HUES48 (cell line): ENCODE measurements around the gene SAXO2.
"Not testable (repeated sequence)": the region's sequence is repeated elsewhere in the genome, so short reads cannot be mapped to it uniquely, and the experiment has no call there.

ENCODE experiments used
- H3K27ac ChIP-seq: one replicate; pipeline ENCODE4 v1.7.0; 2013; ENCODE audit warnings: low read depth, low read length, inconsistent platforms
- H3K27me3 ChIP-seq: 2 replicates; pipeline ENCODE4 v1.6.1; 2013; ENCODE audit warnings: mild to moderate bottlenecking, low read length; ENCODE audit not compliant: control insufficient read depth, insufficient read depth
- H3K36me3 ChIP-seq: 2 replicates; pipeline ENCODE4 v1.6.1; 2013; ENCODE audit warnings: low read length; ENCODE audit not compliant: control insufficient read depth, insufficient read depth
- H3K4me1 ChIP-seq: 2 replicates; pipeline ENCODE4 v1.6.1; 2013; ENCODE audit warnings: mild to moderate bottlenecking, low read length; ENCODE audit not compliant: control insufficient read depth, insufficient read depth
- H3K4me3 ChIP-seq: 2 replicates; pipeline ENCODE4 v1.5.1; 2013; ENCODE audit warnings: mild to moderate bottlenecking, low read depth, low read length
- H3K9ac ChIP-seq: 2 replicates; pipeline ENCODE4 v1.6.1; 2013; ENCODE audit warnings: mild to moderate bottlenecking, low read depth, low read length, moderate library complexity
- H3K9me3 ChIP-seq: 2 replicates; pipeline ENCODE4 v1.6.1; 2013; ENCODE audit warnings: low read length; ENCODE audit not compliant: control insufficient read depth, insufficient read depth

The SAXO2 gene

DNA sequence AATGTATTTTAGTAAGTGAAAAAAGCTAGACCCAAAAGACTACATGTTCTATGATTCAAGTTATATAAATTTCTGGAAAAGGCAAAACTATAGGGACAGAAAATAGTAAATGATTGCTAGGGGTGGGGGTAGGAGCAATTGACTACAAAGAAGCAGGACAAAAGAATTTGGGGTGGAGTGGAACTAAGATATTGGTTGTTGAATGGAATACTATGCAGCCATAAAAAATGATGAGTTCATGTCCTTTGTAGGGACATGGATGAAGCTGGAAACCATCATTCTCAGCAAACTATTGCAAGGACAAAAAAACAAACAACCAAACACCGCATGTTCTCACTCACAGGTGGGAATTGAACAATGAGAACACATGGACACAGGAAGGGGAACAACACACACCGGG is 25.6 kb downstream of the SAXO2 start:
- not testable (repeated sequence) for H3K9me3 ChIP-seq, H3K36me3 ChIP-seq, H3K27ac ChIP-seq, H3K27me3 ChIP-seq, H3K4me3 ChIP-seq, H3K4me1 ChIP-seq, H3K9ac ChIP-seq

DNA sequence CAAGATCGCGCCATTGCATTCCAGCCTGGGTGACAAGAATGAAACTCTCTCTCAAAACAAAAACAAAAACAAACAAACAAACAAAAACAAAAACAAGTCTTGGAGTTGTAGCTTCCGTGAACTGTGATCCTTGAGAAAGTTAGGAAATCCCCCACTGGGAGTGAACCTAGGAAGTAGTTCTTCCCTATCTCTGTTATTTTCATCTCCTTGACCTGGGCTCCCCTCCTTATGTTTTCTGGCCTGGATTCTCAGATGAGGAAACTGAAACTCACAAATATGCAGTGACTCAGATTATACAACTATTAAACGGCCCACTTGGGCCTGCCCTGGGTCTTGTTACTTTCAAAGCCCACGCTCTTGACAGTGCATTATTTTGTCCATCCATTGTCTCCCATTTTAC is 29.7 kb downstream of the SAXO2 start:
- no peak overlapping the region for H3K27ac ChIP-seq
- H3K36me3 ChIP-seq: no peaks in the 10 kb centered on the region
- peaks cover 6% of the 10 kb centered on the region; the same call in 1 of the 2 replicates for H3K4me1 ChIP-seq
- no peak overlapping the region for H3K9ac ChIP-seq
- no peaks in the 10 kb centered on the region for H3K9me3 ChIP-seq
- H3K27me3 ChIP-seq: no peaks in the 10 kb centered on the region
- no peak overlapping the region for H3K4me3 ChIP-seq

DNA sequence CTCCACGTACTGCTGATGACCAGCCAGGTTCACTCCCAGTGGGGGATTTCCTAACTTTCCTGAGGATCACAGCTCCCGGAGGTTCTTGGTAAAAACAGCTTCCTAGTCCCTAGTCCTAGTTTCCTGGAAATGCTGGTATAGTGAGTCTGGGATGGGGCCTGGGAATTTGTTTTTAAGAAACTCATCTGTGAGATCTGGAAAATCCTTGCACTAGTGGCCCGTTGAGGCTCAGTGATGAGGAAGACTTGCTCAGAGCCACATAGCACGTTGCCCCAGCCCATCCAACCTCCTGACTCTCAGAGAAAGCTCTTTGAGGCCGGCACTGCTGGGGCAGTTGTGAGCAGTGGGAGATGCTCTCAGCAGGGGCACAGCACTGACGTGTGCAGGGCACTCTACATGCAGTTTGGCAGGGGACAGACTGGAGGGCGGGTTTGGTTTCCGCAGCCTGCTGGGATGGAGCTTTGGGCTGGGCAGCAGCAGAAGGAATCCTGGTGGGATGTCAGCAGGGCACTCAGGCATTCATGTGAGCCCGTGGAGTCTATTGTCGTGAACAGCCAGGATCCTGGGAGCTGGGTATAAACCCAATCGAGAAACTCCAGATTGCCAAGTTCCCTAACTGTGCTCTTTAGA is 31.6 kb downstream of the SAXO2 start:
- Histone ChIP-seq H3K27me3 (no peaks in the 10 kb centered on the region), H3K4me1 (peaks cover 6% of the 10 kb centered on the region; the same call in 1 of the 2 replicates), H3K4me3 (no peak overlapping the region), H3K36me3 (no peaks in the 10 kb centered on the region), H3K9me3 (no peaks in the 10 kb centered on the region), H3K27ac (peak overlapping the region; percentile 21), H3K9ac (no peak overlapping the region)

DNA sequence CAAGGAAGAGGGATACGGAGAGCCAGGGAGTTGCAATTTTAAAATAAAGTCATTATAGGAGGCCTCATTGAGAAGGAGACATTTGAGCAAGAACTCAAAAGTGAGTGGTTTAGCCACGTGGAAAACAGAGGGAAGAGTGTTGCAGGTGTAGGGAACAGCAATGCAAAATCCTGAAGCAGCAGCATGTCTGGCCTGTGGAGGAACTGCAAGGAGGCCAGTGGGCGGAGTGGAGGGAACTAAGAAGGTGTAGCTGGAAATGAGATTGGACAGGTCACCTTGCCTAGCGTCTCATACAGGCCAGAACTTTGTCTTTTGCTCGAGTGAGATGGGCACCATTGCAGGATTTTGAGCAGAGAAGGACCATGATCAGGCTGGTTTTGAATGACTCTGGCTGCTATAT is 34.9 kb downstream of the SAXO2 start:
- Histone ChIP-seq H3K36me3 (no peaks in the 10 kb centered on the region), H3K27ac (no peak overlapping the region), H3K9ac (no peak overlapping the region), H3K27me3 (no peaks in the 10 kb centered on the region), H3K4me3 (no peak overlapping the region), H3K4me1 (peaks cover 6% of the 10 kb centered on the region; the same call in 1 of the 2 replicates), H3K9me3 (no peaks in the 10 kb centered on the region)

DNA sequence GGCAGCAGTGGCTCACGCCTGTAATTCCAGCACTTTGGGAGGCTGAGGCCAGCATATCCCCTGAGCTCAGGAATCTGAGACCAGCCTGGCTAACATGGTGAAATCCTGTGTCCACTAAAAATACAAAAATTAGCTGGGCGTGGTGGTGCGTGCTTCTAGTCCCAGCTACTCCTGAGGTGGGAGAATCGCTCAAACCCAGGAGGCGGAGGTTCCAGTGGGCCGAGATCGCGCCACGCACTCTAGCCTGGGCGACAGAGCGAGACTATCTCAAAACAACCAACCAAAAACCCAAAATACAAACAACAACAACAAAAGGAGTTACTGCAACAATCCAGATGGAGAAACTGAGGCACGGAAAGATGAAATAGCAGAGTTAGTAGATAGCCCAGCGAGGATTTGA is 35.4 kb downstream of the SAXO2 start:
- no peak overlapping the region for H3K27ac ChIP-seq
- H3K27me3 ChIP-seq: no peaks in the 10 kb centered on the region
- H3K9ac ChIP-seq: no peak overlapping the region
- H3K36me3 ChIP-seq: no peaks in the 10 kb centered on the region
- H3K4me1 ChIP-seq: peaks cover 6% of the 10 kb centered on the region; the same call in 1 of the 2 replicates
- no peaks in the 10 kb centered on the region for H3K9me3 ChIP-seq
- no peak overlapping the region for H3K4me3 ChIP-seq

DNA sequence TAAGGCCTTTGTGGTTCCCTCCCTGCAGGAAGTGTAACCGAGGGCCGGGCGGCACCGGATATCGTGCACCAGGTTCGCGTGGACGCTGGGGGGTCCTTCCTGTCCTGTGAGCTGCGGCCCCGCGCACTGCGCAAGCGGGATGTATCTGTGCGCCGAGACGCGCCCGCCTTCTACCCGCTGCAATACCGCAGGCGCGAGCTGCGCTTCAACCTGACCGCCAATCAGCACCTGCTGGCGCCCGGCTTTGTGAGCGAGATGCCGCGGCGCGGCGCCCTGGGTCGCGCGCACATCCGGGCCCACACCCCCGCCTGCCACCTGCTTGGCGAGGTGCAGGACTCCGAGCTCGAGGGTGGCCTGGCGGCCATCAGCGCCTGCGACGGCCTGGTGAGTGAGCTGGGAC is 35.9 kb downstream of the SAXO2 start:
- Histone ChIP-seq H3K27ac (no peak overlapping the region), H3K27me3 (no peaks in the 10 kb centered on the region), H3K36me3 (no peaks in the 10 kb centered on the region), H3K9me3 (no peaks in the 10 kb centered on the region), H3K4me1 (peaks cover 6% of the 10 kb centered on the region; the same call in 1 of the 2 replicates), H3K9ac (no peak overlapping the region), H3K4me3 (no peak overlapping the region)

DNA sequence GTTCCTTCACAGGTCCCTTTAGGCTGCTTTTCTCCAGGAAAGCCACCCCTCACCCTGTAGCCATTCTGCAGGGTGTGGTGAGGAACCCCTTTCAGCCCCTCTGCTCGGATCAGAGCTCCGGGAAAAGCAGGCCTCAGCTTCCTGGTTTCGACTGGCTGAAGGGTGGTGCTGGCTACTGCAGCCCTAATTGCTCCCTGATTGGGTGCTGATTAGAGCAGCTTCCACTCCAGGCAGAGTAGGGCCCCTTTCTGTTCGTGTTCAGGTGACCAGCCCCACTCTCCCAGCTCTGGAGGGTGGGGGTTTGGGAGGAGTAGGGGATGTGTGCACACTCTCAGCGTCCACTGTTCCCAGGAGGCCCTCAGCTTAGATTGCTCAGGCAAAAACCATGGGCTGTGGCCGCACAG is 36.9 kb downstream of the SAXO2 start:
- H3K27me3 ChIP-seq, H3K36me3 ChIP-seq, H3K4me1 ChIP-seq, H3K9me3 ChIP-seq, H3K9ac ChIP-seq, H3K27ac ChIP-seq, H3K4me3 ChIP-seq: not testable (repeated sequence)

DNA sequence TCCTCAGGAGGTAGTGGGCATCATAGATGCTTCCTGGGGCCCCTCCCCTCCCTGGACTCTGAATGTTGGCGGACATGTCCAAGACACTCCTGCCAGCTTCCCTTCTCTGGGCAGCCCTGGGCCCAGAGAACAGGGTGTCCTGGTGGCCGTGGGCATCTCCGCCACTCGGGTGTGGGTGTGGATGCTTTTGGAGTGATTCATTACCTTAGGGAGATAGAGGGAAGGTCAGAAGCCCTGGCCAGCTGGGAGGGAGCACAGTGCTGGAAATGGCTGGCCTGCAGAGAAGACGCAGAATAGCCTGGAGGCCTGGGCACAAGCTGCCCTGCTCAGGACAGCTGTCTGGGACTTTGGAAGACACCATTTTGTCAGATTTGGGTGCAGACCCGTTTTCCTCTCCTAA is 37.7 kb downstream of the SAXO2 start:
- not testable (repeated sequence) for H3K9ac ChIP-seq, H3K4me1 ChIP-seq, H3K27ac ChIP-seq, H3K27me3 ChIP-seq, H3K36me3 ChIP-seq, H3K4me3 ChIP-seq, H3K9me3 ChIP-seq

DNA sequence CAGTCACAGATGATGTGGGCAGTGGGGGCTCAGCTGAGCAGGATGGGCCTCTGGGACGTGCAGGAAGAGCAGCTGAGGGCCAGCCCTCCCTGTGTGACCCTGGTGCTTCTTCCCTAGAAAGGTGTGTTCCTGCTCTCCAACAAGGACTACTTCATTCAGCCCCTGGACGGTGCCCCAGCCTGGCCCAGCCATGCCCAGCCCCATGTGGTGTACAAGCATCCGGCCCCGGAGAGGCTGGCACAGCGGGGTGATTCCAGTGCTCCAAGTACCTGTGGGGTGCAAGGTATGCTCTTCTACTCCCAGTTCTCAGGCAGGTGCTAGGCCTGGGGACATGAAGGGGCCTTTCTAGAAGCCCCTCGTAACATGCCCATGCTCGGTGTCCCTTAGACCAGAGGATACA is 38.3 kb downstream of the SAXO2 start:
- Histone ChIP-seq H3K9me3 (no peaks in the 10 kb centered on the region), H3K36me3 (no peaks in the 10 kb centered on the region), H3K27me3 (no peaks in the 10 kb centered on the region), H3K9ac (no peak overlapping the region), H3K4me3 (no peak overlapping the region), H3K4me1 (no peaks in the 10 kb centered on the region), H3K27ac (no peak overlapping the region)

DNA sequence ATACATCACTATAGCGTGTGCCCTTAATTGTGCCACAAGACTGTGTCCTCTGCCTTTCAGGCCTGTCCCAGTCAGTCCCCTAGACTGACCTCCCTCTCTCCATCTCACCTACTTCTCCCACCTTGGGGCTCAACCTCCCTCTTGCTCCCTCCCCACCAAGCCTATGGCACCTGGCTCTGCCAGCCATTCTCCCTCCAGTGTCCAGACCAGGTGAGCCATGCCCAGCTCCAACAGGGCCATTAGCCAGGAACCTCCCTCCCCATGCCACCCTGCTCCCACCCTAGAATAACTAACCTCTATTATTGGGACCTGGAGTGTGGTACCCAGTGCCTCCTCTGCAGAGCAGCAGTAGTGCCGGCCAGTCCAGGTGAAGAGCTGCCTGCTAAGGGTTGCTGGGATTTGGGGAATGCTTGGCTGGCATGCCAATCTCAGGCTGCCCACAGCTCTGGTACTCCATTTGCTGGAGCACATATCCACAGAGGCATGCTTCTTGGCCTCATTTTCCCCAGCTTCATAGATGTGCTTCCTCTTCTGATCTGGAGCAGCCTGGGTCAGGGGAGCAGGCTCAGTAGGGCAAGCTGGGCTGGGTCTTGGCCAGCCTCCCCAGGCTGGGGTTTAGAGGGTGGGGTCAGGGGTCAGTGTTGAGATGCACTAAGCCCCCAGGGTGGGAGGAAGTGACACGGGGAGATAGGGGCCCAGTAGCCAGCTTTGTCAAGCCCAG is 38.8 kb downstream of the SAXO2 start:
- Histone ChIP-seq H3K36me3 (no peaks in the 10 kb centered on the region), H3K9me3 (no peaks in the 10 kb centered on the region), H3K4me3 (no peak overlapping the region), H3K4me1 (no peaks in the 10 kb centered on the region), H3K27me3 (no peaks in the 10 kb centered on the region), H3K9ac (no peak overlapping the region), H3K27ac (no peak overlapping the region)

DNA sequence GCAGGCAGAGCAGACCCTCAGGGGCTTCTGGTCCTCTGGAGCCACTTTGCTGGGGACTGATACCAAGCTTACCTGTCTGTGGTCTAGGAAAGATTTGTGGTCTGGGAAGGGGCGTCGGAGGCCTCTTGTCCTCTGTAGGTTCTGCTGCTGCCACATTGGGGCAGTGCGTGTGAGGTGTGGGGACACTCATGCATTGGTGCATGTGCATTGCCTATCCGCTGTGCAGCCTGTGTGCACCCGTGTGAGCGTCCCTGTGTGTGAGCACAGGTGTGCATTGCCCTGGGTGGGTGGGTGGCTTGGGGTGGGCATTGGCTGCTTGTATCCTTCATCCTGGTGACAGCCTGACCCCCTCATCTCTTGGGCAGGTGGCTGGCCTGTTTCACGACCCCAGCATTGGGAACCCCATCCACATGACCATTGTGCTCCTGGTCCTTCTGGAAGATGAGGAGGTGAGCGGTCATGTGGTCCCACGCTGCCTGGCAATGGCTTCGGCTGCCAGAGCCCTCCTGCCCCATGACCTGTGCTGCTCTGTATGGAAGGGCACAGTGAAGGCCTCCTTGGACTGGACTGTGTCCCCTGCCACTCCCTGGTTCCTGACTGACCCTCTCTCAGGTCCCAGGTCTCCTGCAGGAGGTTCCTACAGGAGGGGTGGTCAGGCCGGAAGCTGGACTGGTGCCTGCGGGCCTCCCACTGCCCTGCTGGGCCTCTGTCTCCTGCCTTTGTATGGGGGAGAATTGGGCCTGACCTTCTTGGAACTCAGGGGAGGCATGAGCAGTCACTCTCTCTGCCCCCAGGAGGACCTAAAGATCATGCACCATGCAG is 41.5 kb downstream of the SAXO2 start:
- H3K4me3 ChIP-seq: no peak overlapping the region
- H3K27ac ChIP-seq: no peak overlapping the region
- H3K27me3 ChIP-seq: no peaks in the 10 kb centered on the region
- H3K36me3 ChIP-seq: no peaks in the 10 kb centered on the region
- no peaks in the 10 kb centered on the region for H3K4me1 ChIP-seq
- H3K9ac ChIP-seq: no peak overlapping the region
- no peaks in the 10 kb centered on the region for H3K9me3 ChIP-seq
